ENCODE results near the gene LMBRD2.

- TF ChIP-seq, protein P1, sequence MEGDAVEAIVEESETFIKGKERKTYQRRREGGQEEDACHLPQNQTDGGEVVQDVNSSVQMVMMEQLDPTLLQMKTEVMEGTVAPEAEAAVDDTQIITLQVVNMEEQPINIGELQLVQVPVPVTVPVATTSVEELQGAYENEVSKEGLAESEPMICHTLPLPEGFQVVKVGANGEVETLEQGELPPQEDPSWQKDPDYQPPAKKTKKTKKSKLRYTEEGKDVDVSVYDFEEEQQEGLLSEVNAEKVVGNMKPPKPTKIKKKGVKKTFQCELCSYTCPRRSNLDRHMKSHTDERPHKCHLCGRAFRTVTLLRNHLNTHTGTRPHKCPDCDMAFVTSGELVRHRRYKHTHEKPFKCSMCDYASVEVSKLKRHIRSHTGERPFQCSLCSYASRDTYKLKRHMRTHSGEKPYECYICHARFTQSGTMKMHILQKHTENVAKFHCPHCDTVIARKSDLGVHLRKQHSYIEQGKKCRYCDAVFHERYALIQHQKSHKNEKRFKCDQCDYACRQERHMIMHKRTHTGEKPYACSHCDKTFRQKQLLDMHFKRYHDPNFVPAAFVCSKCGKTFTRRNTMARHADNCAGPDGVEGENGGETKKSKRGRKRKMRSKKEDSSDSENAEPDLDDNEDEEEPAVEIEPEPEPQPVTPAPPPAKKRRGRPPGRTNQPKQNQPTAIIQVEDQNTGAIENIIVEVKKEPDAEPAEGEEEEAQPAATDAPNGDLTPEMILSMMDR (conservative IDR thresholded peaks at IDR 0.05) = no peak
- TF ChIP-seq ZFX (IDR thresholded peaks at IDR 0.05) = peak; percentile 83
Observed at GRCh38 chr5:36151434-36152323, at the start of gene LMBRD2, which contains the start of gene SKP2.
